ENCODE data around the gene DLGAP1. TPM values are rescaled to one million over a fixed set of nuclear protein-coding genes. Genes with fewer than 3 reads are reported as not detected.
"Not testable (repeated sequence)": the region's sequence is repeated elsewhere in the genome, so short reads cannot be mapped to it uniquely, and the experiment has no call there.

Gene DLGAP1
- total RNA-seq, 1 donor from 2014 or later, result 5.4 TPM

DNA sequence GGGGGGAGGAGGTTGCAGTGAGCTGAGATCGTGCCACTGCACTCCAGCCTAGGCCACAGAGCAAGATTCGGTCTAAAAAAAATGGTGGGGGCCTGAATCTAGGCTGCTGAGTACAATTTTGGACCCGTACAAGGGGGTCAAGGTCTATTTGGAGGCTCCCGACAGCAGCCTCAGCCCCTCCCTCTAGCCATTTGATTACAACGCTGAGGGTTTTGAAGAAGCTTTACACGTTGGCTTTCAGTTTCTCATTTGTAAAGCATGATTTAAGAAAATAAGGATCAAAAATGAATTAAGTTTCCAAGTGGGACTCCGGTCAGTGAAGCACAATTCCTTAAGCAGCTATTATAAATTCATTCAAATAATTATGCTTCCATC, 871.2 kb downstream of the DLGAP1 start:
- TF ChIP-seq, protein P1, sequence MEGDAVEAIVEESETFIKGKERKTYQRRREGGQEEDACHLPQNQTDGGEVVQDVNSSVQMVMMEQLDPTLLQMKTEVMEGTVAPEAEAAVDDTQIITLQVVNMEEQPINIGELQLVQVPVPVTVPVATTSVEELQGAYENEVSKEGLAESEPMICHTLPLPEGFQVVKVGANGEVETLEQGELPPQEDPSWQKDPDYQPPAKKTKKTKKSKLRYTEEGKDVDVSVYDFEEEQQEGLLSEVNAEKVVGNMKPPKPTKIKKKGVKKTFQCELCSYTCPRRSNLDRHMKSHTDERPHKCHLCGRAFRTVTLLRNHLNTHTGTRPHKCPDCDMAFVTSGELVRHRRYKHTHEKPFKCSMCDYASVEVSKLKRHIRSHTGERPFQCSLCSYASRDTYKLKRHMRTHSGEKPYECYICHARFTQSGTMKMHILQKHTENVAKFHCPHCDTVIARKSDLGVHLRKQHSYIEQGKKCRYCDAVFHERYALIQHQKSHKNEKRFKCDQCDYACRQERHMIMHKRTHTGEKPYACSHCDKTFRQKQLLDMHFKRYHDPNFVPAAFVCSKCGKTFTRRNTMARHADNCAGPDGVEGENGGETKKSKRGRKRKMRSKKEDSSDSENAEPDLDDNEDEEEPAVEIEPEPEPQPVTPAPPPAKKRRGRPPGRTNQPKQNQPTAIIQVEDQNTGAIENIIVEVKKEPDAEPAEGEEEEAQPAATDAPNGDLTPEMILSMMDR (IDR thresholded peaks at IDR 0.05), result no peak
- intact Hi-C loops (cut with DNase I), result no loop called here
- H3K27me3 ChIP-seq, result no peaks in the 10 kb centered on the region
- DNase-seq, result no peak
- no peak overlapping the region for H3K4me3 ChIP-seq
- peaks cover 8% of the 10 kb centered on the region for H3K4me1 ChIP-seq
- H3K36me3 ChIP-seq, result no peaks in the 10 kb centered on the region
- no peak overlapping the region for H3K27ac ChIP-seq
- ATAC-seq, result no peak
- H3K9me3 ChIP-seq, result no peaks in the 10 kb centered on the region

DNA sequence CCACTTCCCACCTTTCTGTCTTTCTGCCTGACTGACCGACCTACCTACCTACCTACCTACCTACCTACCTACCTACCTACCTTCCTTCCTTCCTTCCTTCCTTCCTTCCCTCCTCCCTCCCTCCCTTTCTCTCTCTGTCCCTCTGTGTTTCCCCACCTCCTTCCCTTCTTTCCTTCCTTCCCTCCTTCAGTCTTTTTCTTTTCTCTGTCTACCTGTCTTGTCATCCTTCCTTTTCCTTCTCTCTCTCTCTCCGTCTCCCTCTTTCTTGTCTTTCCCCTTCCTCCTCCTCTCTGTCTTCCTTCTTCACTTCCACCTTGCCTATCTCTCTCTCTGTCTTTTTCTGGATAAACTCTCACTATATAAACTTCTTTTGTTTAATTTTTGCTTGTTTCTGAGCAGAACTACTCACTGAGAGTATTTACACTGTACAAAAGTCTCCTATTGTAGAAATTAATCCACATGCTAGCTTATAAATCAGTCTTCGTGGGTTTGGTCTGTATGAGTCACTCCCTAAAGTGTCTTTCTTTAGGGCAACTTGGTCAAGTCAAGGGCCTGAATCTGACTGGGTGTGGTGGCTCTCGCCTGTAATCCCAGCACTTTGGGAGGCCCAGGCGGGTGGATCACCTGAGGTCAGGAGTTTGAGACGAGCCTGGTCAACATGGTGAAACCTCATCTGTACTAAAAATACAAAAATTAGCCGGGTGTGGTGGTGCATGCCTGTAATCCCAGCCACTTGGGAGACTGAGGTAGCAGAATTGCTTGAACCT, 871.8 kb downstream of the DLGAP1 start:
- H3K9me3 ChIP-seq; H3K36me3 ChIP-seq; intact Hi-C loops (cut with DNase I); ATAC-seq; H3K27me3 ChIP-seq; H3K4me3 ChIP-seq; DNase-seq; H3K27ac ChIP-seq; H3K4me1 ChIP-seq: not testable (repeated sequence)

DNA sequence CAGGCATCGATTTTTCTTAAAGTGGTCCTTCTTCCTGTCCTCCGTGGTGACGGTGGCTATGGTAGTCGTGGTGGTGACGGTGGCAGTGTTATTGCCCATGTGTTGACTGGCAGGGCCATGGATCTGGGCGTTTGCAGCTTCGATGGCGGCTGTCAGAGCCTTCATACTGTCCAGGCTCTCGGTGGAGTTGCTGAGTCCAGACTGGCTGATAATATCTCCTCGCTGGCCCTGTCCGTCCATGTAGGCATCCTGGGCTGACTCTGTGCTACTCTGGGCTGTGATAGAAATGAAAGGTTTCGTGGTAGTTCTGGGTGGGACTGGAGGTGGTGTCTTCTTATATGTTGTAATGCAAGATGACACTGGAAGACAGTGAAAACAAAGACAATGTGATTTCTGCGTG, 873.2 kb downstream of the DLGAP1 start:
- Histone ChIP-seq H3K4me3 (no peak overlapping the region), H3K4me1 (peaks cover 8% of the 10 kb centered on the region), H3K9me3 (no peaks in the 10 kb centered on the region), H3K36me3 (no peaks in the 10 kb centered on the region), H3K27me3 (no peaks in the 10 kb centered on the region), H3K27ac (no peak overlapping the region)
- intact Hi-C loops (cut with DNase I), result no loop called here
- TF ChIP-seq, protein P1 (IDR thresholded peaks at IDR 0.05), result no peak
- DNase-seq (no peak), ATAC-seq (no peak)

DNA sequence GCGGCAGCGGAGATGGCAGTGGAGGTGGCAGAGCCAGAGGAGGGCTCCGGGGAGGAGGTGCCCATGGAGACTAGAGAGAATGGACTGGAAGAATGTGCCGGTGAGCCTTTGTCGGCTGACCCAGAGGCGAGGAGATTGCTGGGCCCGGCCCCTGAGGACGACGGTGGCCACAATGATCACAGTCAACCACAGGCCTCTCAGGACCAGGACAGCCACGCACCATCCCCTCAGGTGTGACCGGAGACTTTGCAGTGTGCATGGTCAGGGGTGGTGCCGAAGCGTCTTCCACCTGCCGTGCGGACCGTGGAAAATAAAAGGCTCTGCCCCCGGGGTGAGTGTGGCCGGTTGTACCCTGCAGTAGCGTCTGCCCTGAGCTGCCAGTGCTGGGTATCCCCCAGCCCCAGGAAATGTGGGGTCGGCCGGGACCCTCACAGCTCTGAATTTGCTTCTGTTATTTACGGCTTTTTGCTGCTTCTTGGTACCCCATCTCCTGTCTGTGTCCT, 874.5 kb downstream of the DLGAP1 start:
- H3K9me3 ChIP-seq; intact Hi-C loops (cut with DNase I); H3K4me3 ChIP-seq; ATAC-seq; H3K36me3 ChIP-seq; H3K27me3 ChIP-seq; DNase-seq; H3K27ac ChIP-seq; H3K4me1 ChIP-seq: not testable (repeated sequence)

DNA sequence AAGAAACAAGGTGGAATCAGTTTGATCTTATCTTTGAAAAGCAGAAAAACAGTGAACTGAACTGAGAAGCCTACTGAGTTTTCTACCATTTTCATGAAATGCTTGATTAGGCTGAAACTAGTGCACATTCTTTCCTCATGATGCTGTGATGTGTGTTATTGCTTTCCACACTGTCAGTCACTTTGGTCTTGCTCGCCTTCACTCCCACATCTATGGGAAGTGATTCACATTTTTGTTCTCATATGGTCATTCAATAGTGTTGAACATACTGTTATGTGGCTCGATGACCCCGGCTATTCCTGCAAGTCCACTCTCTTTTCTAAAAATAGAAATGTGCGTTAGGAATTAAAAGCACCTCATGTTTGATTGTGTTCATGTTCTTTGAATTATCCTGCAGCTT, 875.4 kb downstream of the DLGAP1 start:
- Histone ChIP-seq H3K36me3 (no peaks in the 10 kb centered on the region), H3K27ac (no peak overlapping the region), H3K9me3 (no peaks in the 10 kb centered on the region), H3K4me3 (no peak overlapping the region), H3K4me1 (no peaks in the 10 kb centered on the region), H3K27me3 (no peaks in the 10 kb centered on the region)
- TF ChIP-seq, protein P1 (IDR thresholded peaks at IDR 0.05), result no peak
- intact Hi-C loops (cut with DNase I), result no loop called here
- DNase-seq, result no peak
- ATAC-seq, result no peak

DNA sequence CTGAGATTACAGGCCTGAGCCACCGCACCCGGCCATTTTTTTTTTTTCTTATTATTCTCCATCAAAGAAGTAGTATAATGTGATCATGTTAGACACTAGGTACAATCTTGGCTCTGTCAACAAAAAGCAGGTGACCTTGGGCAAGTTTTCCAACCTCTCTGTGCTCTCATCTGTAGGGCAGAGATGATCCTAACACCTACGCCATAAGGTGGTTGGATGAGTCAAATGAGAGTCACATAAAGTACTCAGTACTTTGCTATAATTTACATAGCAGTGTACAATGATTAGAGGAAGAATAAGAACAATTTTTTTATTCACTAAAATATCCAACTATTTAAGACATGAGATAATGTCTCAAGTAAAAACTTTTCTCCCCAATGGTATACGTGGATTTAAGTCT, 876.5 kb downstream of the DLGAP1 start:
- intact Hi-C loops (cut with DNase I), result no loop called here
- ATAC-seq (no peak), DNase-seq (no peak)
- TF ChIP-seq, protein P1 (IDR thresholded peaks at IDR 0.05), result no peak
- Histone ChIP-seq H3K36me3 (no peaks in the 10 kb centered on the region), H3K27ac (no peak overlapping the region), H3K4me3 (no peak overlapping the region), H3K9me3 (no peaks in the 10 kb centered on the region), H3K4me1 (no peaks in the 10 kb centered on the region), H3K27me3 (no peaks in the 10 kb centered on the region)
